GM12878 (cell line): ENCODE results near the gene RPS2. TPM values are rescaled to one million over a fixed set of nuclear protein-coding genes. Genes with fewer than 3 reads are reported as not detected.
A peak's percentile ranks its signal among the peaks of the same experiment; 100 is the strongest.

Experiments used
- ASH2L ChIP-seq: fragments of 300-600, 200-600 bp; sonication (generic); IDR thresholded peaks from 2 replicates; pipeline ENCODE4 v1.6.1; 2017; ENCODE audit warnings: low read depth, mild to moderate bottlenecking, borderline replicate concordance
- ATF2 ChIP-seq: IDR thresholded peaks from 2 replicates; pipeline ENCODE4 v1.6.1; 2012; ENCODE audit warnings: low read length, inconsistent platforms
- BCL11A ChIP-seq: IDR thresholded peaks from 2 replicates; pipeline ENCODE4 v1.6.1; 2011; ENCODE audit warnings: low read depth, low read length
- ETV6 ChIP-seq, 2 experiments: fragments of 450-650 bp in 1 of 2; IDR thresholded peaks in 1 of 2; conservative IDR thresholded peaks in 1 of 2; 2 replicates each; pipeline ENCODE4 v1.6.1; 2014; ENCODE audit warnings: antibody characterized with exemption in 1 of 2, borderline replicate concordance in 1 of 2, low read depth in 1 of 2, mild to moderate bottlenecking in 1 of 2, moderate library complexity in 1 of 2
- FOS ChIP-seq: IDR thresholded peaks from 3 replicates; pipeline ENCODE4 v1.6.1; 2011; ENCODE audit warnings: borderline replicate concordance; ENCODE audit not compliant: insufficient read length; ENCODE audit errors: extremely low read depth
- FOXK2 ChIP-seq: fragments of 450-650 bp; IDR thresholded peaks from 2 replicates; pipeline ENCODE4 v1.6.1; 2017; ENCODE audit warnings: mild to moderate bottlenecking, moderate library complexity
- IRF3 ChIP-seq: fragments of 450-650 bp; IDR thresholded peaks from 2 replicates; pipeline ENCODE4 v1.6.1; 2014; ENCODE audit warnings: mild to moderate bottlenecking
- JUNB ChIP-seq: IDR thresholded peaks from 2 replicates; pipeline ENCODE4 v1.6.1; 2016; ENCODE audit warnings: antibody characterized with exemption, mild to moderate bottlenecking
- KAT2A ChIP-seq: conservative IDR thresholded peaks from 2 replicates; pipeline ENCODE4 v1.6.1; 2011; ENCODE audit warnings: low read depth, low read length; ENCODE audit not compliant: control insufficient read depth
- NFIC ChIP-seq: IDR thresholded peaks from 2 replicates; pipeline ENCODE4 v1.6.1; 2012; ENCODE audit warnings: low read depth, mild to moderate bottlenecking, inconsistent platforms, low read length, moderate library complexity
- PAX8 ChIP-seq: fragments of 450-650 bp; IDR thresholded peaks from 2 replicates; pipeline ENCODE4 v1.6.1; 2017; ENCODE audit warnings: mild to moderate bottlenecking, moderate library complexity
- POLR2AphosphoS5 ChIP-seq: IDR thresholded peaks from 2 replicates; pipeline ENCODE4 v1.6.1; 2011; ENCODE audit warnings: mild to moderate bottlenecking, low read length, inconsistent platforms
- RELA ChIP-seq: fragments of 450-650 bp; IDR thresholded peaks from 2 replicates; pipeline ENCODE4 v1.8.0; 2014; ENCODE audit warnings: borderline replicate concordance; ENCODE audit not compliant: partially characterized antibody
- SMAD1 ChIP-seq: fragments of 450-650 bp; IDR thresholded peaks from 2 replicates; pipeline ENCODE4 v1.6.1; 2018; ENCODE audit warnings: mild to moderate bottlenecking, low read depth; ENCODE audit not compliant: partially characterized antibody
- SP1 ChIP-seq: IDR thresholded peaks from one replicate; pipeline ENCODE4 v1.6.1; 2011; ENCODE audit warnings: low read depth, low read length
- SREBF1 ChIP-seq: IDR thresholded peaks from 2 replicates; pipeline ENCODE4 v1.6.1; 2012; ENCODE audit warnings: mild to moderate bottlenecking, low read length
- STAT1 ChIP-seq: fragments of 450-650 bp; conservative IDR thresholded peaks from 2 replicates; pipeline ENCODE4 v1.6.1; 2014; ENCODE audit warnings: antibody characterized with exemption, mild to moderate bottlenecking
- SUZ12 ChIP-seq: fragments of 200-600 bp; sonication (generic); IDR thresholded peaks from one replicate; pipeline ENCODE4 v1.6.1; 2018; ENCODE audit warnings: antibody characterized with exemption, mild to moderate bottlenecking; ENCODE audit not compliant: unreplicated experiment
- ZNF207 ChIP-seq: fragments of 450-650 bp; IDR thresholded peaks from 2 replicates; pipeline ENCODE4 v1.6.1; 2014; ENCODE audit warnings: antibody characterized with exemption, mild to moderate bottlenecking, borderline replicate concordance
- ZNF384 ChIP-seq: IDR thresholded peaks from 2 replicates; pipeline ENCODE4 v1.6.1; 2012; ENCODE audit warnings: low read depth, mild to moderate bottlenecking, low read length, improper control_type of control experiment, borderline replicate concordance
- ZSCAN29 ChIP-seq: fragments of 450-650 bp; IDR thresholded peaks from 2 replicates; pipeline ENCODE4 v1.6.1; 2017; ENCODE audit warnings: mild to moderate bottlenecking, moderate library complexity
- polyA plus RNA-seq, 11 experiments: library from polyadenylated mRNA; depleted of rRNA in 4 of 11; unstranded in 6 of 11; stranded (reverse) in 5 of 11; fragments of >200 nt; fragmentation: Nextera tagmentation in 4 of 11; fragmentation: Illumina TruSeq in 1 of 11; extraction: Ambion mirVana in 4 of 11; extraction: Trizol in 1 of 11; gene quantifications; 1 replicate in 1 of 11; 2 replicates in 10 of 11; pipeline versions ENCODE4 v1.2.1 to v1.2.3, GENCODE V29; 2011 to 2016; ENCODE audit warnings: inconsistent platforms in 2 of 11, missing spikeins in 2 of 11, low read depth in 1 of 11
- total RNA-seq, 4 experiments: library from RNA; depleted of rRNA in 3 of 4; stranded (reverse); fragments of >200 nt in 3 of 4; fragmentation: Illumina TruSeq in 1 of 4; extraction: Trizol in 1 of 4; gene quantifications; 2 replicates each; pipeline versions ENCODE4 v1.2.1 to v1.2.3, GENCODE V29; 2013 to 2021
- TF ChIP-seq, protein P1 (sequence below): fragments of 450-650 bp; IDR thresholded peaks from 2 replicates; pipeline ENCODE4 v1.6.1; 2016; ENCODE audit warnings: mild to moderate bottlenecking, moderate library complexity, borderline replicate concordance

RPS2 gene
- total and polyA plus RNA-seq, 10 of the 15 experiments (the other 5 are each of a cell fraction or from before 2014, with no cell fraction given): 1,295 to 7,121 (median 3,933) TPM

DNA sequence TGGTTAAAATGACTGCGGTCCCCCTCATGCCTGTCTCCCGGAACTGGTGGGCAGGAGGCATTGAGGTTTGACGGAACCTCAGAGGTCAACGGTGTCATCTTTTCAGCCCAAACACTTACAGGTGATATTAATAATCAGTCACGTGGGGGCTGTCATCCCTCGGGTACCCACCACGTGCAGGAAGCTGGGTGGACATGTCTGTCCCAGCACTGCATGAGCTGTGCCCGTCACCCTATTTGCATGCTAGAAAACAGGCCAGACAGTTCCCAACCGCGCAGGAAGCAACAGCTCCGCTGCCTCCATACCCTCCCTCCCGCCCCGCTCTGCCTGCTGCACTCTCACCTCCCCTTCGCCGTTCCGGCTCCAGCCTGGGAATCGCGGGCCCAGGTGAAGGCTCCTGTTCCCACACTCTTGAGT, 26.5 kb upstream of the RPS2 start (continued):
- TF ChIP-seq POLR2AphosphoS5: peak; percentile 48
- TF ChIP-seq ZNF384: no peak
- no peak for TF ChIP-seq PAX8
- TF ChIP-seq ZSCAN29: no peak
- no peak for TF ChIP-seq ATF2
- no peak for TF ChIP-seq SMAD1
- no peak for TF ChIP-seq ASH2L
- no peak for TF ChIP-seq NFIC
- peak in 1 of 2 experiments; percentile 80; a peak in 1 of 4 replicates for TF ChIP-seq ETV6 (conservative IDR thresholded peaks at IDR 0.05 in 1 of 2, IDR thresholded peaks at IDR 0.05 in 1 of 2; ENCODE audit: borderline replicate concordance in 1 of 2, low read depth in 1 of 2)
- TF ChIP-seq SP1: peak; percentile 2
- TF ChIP-seq RELA: peak; percentile 13
- no peak for TF ChIP-seq KAT2A
- TF ChIP-seq BCL11A: no peak
- TF ChIP-seq SREBF1: no peak
- TF ChIP-seq FOS: no peak
- TF ChIP-seq ZNF207: no peak
- no peak for TF ChIP-seq SUZ12
- TF ChIP-seq FOXK2: no peak
- TF ChIP-seq IRF3: no peak
- TF ChIP-seq STAT1: no peak
- TF ChIP-seq, protein P1, sequence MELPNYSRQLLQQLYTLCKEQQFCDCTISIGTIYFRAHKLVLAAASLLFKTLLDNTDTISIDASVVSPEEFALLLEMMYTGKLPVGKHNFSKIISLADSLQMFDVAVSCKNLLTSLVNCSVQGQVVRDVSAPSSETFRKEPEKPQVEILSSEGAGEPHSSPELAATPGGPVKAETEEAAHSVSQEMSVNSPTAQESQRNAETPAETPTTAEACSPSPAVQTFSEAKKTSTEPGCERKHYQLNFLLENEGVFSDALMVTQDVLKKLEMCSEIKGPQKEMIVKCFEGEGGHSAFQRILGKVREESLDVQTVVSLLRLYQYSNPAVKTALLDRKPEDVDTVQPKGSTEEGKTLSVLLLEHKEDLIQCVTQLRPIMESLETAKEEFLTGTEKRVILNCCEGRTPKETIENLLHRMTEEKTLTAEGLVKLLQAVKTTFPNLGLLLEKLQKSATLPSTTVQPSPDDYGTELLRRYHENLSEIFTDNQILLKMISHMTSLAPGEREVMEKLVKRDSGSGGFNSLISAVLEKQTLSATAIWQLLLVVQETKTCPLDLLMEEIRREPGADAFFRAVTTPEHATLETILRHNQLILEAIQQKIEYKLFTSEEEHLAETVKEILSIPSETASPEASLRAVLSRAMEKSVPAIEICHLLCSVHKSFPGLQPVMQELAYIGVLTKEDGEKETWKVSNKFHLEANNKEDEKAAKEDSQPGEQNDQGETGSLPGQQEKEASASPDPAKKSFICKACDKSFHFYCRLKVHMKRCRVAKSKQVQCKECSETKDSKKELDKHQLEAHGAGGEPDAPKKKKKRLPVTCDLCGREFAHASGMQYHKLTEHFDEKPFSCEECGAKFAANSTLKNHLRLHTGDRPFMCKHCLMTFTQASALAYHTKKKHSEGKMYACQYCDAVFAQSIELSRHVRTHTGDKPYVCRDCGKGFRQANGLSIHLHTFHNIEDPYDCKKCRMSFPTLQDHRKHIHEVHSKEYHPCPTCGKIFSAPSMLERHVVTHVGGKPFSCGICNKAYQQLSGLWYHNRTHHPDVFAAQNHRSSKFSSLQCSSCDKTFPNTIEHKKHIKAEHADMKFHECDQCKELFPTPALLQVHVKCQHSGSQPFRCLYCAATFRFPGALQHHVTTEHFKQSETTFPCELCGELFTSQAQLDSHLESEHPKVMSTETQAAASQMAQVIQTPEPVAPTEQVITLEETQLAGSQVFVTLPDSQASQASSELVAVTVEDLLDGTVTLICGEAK: no peak
- TF ChIP-seq JUNB: no peak
